Fibroblast of skin of left quadriceps (primary cell): ENCODE results near the gene UBE2H.
"Not testable (repeated sequence)": the region's sequence is repeated elsewhere in the genome, so short reads cannot be mapped to it uniquely, and the experiment has no call there.

ENCODE experiments used
- DNase-seq, 2 experiments: peaks; one replicate each; pipeline ENCODE4 v3.0.0-alpha.2; 2013; ENCODE audit warnings: low read depth in 2 of 2

UBE2H gene

DNA sequence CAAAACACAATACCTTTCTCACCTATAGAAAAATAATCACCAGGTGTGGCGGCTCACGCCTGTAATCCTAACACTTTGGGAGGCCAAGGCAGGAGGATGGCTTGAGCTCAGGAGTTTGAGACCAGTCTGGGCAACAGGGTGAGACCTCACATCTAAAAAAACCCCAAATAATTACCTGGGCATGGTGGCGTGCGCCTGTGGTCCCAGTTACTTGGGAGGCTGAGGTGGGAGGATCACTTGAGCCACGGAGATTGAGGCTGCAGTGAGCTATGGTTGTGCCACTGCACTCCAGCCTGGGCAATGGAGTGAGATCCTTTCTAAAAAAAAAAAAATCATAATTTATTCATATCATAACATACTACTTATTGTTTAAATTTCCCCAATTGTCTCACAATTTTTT is 129.6 kb downstream of the UBE2H start:
- DNase-seq = not testable (repeated sequence)

GRCh38 chr7:129821476-129821875 is 131.3 kb downstream of the UBE2H start:
- no peak for DNase-seq

DNA sequence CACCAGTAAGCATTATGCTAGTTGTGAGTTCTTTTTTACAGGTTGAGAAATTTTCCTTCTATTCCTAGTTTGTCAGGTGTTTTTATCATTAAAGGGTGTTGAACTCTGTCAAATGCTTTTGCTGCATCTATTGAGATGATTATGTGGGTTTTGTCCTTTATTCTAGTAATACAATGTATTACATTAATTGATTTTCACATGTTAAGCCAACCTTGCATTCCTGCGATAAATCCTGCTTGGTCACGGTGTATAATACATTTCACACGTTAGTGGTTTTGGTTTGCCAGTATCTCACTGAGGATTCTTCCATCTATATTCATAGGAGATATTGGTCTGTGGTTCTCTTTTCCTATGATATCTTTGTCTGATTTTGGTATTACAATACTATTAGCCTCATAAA is 136.0 kb downstream of the UBE2H start:
- DNase-seq = no peak

DNA sequence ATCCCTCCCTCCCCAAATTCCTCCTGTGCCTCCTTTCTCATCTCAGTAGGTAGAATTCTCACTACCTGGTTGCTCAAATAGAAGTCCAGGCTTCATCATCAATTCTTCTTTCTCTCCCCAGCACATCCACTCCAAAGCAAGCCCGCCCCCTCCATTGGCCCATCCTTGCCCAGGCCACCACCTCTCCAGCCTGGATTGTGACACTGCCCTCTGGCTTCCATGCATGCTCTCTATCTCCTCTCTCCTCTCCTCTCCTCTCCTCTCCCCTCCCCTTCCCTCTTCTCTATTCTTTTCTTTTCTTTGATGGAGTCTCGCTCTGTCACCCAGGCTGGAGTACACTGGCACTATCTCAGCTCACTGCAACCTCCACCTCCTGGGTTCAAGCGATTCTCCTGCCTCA is 144.9 kb downstream of the UBE2H start:
- no peak for DNase-seq

GRCh38 chr7:129804890-129805719 is 147.7 kb downstream of the UBE2H start:
- DNase-seq = no peak

DNA sequence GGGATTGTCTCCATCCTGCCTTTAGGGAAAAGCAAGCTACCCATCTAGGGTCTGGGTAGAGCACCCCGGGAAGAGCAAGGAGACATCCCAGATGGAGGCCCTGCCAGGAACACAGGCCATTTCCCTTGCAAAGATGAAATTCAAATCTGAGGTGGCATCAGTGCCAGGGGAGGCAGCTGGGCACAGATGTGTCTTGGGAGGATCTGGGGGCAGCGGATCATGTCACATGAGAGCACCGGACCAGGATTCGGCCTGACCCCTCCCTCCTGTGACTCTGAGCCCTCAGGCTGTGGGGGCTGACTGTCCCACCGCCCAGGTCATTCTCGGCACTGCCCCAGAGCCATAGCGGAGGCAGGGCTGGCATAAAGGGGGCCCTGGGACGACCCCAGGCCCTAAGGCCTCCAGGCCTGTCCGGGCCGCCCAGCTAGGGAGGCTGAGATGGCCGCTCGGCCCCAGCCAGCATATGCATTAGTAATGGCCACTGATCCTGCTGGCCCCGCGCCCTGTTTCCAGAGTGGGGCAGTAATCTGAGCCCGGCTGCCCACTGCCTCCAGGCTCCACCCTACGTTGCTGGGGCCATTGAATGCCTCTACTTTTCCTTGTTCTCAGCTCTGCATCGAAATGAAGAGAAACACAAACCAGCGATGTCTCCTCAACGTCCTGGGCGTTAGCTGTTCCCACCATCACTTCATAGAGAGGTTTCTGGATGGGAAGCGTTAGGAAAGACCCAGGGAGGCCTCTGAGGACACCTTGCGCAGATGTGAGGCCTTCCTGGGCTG is 148.5 kb downstream of the UBE2H start:
- no peak for DNase-seq

- no peak for DNase-seq
Measured at GRCh38 chr7:129803546-129804081, 149.1 kb downstream of the UBE2H start.

DNA sequence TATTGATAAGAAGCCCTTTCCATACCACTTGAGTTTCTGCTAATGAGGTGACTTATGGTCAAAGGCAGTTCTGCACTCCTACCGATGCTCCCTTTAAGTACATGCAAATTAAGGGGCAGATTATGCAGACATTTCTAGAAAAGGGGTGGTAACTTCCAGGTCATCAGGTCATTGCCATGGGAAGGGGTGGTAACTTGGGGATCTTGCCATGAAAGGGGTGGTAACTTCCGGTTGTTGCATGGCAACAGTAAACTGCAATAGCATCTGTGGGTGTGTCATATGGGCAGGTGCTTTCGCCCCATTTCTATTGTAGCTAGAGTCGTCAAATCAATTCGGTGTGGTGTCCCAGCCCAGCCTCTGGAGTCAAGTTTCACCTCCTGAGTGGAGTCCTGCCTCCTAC is 150.9 kb downstream of the UBE2H start:
- no peak for DNase-seq

- no peak for DNase-seq
Measured at GRCh38 chr7:129800901-129801300, 151.9 kb downstream of the UBE2H start.

- DNase-seq = no peak
Measured at GRCh38 chr7:129799350-129799955, 153.3 kb downstream of the UBE2H start.

DNA sequence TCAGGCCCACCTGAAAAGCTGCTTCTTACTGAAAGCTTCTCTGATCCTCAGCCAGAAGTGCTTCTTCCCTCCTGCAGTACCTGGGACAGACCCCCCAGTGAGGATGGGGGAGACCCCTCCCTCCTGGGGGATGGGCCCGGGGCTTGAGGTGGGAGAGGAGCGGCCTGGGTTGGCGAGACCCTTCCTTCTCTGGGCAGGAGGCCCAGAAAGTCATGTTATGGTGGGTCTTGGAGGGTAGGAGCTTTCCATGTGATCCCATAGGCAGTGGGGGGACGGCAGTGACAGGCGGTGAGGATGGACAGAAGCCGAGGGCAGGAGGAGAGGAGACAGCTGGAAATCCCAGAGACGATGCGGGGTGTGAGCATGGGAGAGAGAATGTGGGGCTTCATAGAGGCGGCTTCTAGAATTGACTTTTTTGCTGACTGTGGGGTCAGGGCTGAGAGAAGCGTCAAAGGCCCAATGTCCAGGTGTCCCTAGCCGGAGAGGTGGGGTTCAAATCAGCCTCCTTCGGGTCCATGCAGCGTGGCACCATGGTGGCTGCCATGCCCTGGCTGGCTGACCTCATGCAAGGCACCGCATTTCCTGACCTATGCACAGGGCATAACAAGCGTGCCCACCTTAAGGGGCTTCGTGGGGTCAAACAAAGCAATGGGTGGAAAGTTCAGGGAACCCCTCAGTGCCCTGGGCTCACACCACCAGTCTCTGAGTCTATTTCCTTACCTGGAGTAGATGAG is 154.0 kb downstream of the UBE2H start:
- no peak for DNase-seq

GRCh38 chr7:129797214-129797789 is 155.5 kb downstream of the UBE2H start:
- DNase-seq = no peak

- no peak for DNase-seq
Measured at GRCh38 chr7:129796186-129796775, 156.5 kb downstream of the UBE2H start.

DNA sequence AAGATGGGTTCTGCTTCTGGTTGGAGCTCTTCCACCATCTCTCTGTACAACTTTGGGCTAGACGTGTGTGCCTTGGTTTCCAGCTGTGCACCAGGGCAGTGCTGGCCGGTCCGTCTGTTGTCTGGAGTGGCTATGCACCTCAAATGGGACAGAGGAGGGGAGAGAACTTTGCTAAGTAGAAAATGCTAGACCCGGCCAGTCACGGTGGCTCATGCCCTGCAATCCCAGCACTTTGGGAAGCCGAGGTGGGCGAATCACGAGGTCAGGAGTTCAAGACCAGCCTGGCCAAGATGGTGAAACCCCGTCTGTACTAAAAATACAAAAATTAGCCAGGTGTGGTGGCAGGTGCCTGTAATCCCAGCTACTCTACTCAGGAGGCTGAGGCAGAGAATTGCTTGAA is 158.3 kb downstream of the UBE2H start:
- DNase-seq = not testable (repeated sequence)

GRCh38 chr7:129793506-129794310 is 159.1 kb downstream of the UBE2H start:
- no peak for DNase-seq

GRCh38 chr7:129792721-129793120 is 160.0 kb downstream of the UBE2H start:
- no peak for DNase-seq

- DNase-seq = peak; percentile 16 to 31
Measured at GRCh38 chr7:129790136-129790535, 162.6 kb downstream of the UBE2H start.

GRCh38 chr7:129789652-129790051 is 163.1 kb downstream of the UBE2H start:
- no peak for DNase-seq

- no peak for DNase-seq
Measured at GRCh38 chr7:129789000-129789399, 163.8 kb downstream of the UBE2H start.
